LNCAP (cell line): Measurements from ENCODE around the gene CMTM3.

ENCODE experiments used
- CTCF ChIP-seq: fragments of 450-650 bp; IDR thresholded peaks from 2 replicates; pipeline ENCODE4 v1.5.1; 2017; ENCODE audit warnings: mild to moderate bottlenecking

Gene CMTM3

DNA sequence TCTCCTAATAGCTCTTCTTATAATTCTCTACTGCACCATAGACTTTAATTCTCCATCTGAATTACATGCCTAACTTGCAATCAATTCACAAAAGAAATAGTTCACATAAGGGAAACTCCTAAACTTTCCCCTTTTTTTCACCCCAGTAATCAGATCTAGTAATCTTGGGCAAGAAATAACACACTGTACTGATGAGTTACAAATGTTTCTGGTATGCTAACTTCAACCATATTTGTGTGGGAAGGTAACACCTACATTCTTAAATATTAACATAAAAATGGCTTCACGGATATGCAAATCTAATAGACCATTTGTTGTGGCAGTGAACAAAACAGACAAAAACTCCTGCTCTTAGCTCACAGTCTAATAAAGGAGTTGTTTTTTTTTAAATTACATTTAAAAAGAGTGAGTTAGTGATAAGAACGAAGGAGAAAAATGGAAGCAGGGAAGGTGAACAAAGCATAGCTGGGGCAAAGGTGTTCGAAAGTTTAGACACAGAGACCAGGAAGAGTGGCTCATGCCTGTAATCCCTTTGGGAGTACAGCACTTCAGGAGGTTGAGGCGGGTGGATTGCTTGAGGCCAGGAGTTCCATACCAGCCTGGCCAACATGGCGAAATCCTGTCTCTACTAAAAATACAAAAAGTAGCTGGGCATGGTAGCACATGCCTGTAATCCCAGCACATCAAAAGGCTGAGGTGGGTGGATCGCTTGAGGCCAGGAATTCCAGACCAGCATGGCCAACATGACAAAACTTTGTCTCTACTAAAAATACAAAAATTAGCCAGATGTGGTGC lies 34.8 kb downstream of the CMTM3 start:
- no peak for TF ChIP-seq CTCF

GRCh38 chr16:66640724-66641314 lies 36.3 kb downstream of the CMTM3 start:
- TF ChIP-seq CTCF: no peak

DNA sequence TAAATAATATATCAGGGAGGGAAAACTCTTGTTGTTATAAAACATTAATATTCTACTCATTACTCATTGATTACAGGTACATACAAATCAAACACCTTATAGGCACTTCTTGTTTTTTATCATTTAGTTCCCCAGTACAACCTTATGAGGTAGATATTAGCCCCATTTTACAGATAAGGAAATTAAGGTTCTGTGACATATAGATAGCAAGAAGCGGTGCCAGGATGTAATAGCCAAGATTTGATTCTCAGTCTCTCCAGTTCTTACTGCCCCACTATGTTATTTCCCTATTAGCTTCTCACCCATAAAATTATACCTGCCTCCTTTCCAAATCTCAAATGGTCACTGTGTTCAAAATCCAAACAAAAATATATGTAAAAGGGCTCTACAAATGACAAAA lies 36.9 kb downstream of the CMTM3 start:
- TF ChIP-seq CTCF: no peak

DNA sequence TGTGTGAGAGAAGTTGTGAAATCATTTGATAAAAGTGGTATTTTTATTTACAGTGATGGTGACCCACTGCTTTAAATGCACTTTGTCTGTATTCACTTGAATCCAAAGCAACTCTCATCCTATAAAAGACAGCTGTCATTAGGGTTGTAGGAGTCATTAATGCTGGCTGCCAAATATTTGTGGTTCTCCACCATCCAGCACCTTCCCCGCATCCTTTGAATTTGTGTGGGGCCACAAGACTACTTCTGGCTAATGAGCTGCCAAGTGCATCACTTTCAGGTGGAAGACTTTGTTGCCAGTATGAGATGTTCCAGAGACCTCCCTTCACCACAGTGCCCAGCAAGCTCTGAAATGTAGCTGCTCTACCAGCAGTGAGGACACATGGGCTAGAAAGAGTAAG lies 43.4 kb downstream of the CMTM3 start:
- TF ChIP-seq CTCF: no peak

DNA sequence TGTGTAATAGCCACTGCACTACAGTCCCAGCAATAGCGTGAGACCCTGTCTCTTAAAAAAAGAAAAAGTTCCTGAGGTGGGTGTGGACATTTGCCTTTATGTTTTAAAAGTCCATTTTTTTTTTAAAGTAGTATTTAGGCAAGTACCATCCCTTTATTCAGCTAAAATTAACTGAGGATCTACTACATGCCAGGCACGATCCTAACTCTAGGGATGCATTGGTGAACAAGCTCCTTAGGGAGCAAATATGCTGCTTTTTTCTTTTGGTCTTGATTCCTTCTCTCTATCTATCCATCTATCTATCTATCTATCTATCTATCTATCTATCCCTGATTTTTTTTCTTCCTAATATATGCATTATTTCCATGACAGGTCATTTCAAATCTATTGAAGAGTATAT lies 44.7 kb downstream of the CMTM3 start:
- TF ChIP-seq CTCF: no peak

DNA sequence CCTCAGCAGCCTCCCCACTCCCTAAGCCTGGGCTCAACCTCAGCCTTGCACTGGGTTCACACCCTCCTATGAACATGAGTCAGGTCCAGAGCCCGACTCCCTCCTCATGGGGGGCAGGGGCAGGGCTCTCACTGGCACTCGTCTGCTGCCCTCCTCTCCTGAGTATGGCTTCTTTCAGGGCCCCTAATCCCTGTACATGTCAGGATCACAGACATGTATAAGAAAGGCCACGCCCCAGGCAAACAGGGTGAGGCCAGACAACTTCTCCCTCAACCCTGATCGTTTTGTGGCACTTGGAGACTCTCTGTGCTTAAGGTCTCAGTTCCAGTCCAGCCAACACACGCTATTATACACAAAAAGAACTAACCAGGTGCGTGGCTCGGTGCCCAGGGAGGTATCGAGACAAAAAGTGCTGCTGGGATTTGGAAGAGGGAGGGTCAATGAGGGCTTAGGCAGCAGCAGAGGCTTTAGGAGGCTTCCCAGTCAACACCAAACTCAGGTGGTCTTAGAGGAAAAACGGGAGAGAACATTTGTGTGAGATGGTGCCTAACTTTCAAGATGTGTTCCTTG lies 45.2 kb downstream of the CMTM3 start:
- TF ChIP-seq CTCF: no peak

DNA sequence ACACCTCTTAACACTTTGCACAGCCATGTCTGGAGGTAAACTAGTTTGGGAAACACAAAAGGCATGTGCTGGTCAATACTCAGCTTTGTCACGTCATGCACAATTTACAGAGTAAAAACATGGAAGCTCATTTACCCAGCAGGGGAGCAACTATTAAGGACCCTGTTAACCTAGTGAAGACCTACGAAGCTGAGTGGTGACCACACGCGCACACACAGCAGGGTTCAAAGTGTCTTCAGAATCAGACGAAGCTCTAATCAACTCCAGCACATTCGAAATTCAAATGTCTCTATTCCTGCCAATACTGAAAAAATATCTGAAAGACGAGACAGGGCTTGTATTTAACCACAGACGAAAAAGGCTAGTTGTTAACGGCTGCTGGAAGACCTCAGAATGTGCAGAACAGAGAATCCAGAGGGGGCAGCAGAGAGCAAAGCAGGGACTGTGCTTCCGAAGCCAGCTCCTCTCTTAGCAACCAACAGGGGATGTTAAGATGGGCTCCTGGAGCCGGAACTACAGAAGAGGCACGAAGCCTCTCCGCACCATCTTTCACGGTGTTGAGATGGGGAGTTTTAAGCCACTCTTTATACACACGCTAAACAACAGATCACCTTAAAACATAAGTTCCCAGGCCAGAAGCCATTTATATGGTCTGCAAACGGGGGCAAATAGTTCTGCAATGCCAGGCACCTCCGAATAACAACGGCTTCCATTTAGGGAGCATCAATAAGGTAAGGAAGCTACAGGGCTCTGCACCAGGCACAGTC lies 46.4 kb downstream of the CMTM3 start:
- peak; percentile 95 for TF ChIP-seq CTCF
